WTC11 (cell line): ENCODE data around the gene CDC20. TPM values are rescaled to one million over a fixed set of nuclear protein-coding genes. Genes with fewer than 3 reads are reported as not detected.

Experiments used
- ATAC-seq: fragments of 200-7000 bp; cut with Tn5 transposase; 2 replicates; pipeline ENCODE4 v1.10.0; 2021; ENCODE audit warnings: mild to moderate bottlenecking, moderate library complexity
- CTCF ChIA-PET: fragments of 300-600 bp; sonication (Branson Sonifier 250); formaldehyde crosslinking; loops from one replicate; lab custom pipeline; 2021; ENCODE audit warnings: antibody characterized with exemption; lab: Charles Lee
- POLR2A ChIA-PET: fragments of 350-600 bp; sonication (Branson Sonifier 250); formaldehyde crosslinking; loops from one replicate; lab custom pipeline; 2021; ENCODE audit warnings: antibody characterized with exemption; lab: Charles Lee
- DNase-seq: peaks from one replicate; pipeline ENCODE4 v3.0.0; 2021; ENCODE audit warnings: low spot score
- H3K27ac Mint-ChIP-seq: 2 replicates; pipeline ENCODE4 v1.8.0; 2021; ENCODE audit warnings: mixed read lengths
- H3K27me3 Mint-ChIP-seq: 2 replicates; pipeline ENCODE4 v1.8.0; 2021; ENCODE audit warnings: low read depth, mild to moderate bottlenecking, moderate library complexity, mixed read lengths
- H3K36me3 Mint-ChIP-seq: 2 replicates; pipeline ENCODE4 v1.8.0; 2021; ENCODE audit warnings: mixed read lengths
- H3K4me1 Mint-ChIP-seq: 2 replicates; pipeline ENCODE4 v1.8.0; 2022; ENCODE audit warnings: mixed read lengths
- H3K4me3 Mint-ChIP-seq: 2 replicates; pipeline ENCODE4 v1.8.0; 2021; ENCODE audit warnings: mild to moderate bottlenecking, moderate library complexity, mixed read lengths
- H3K9me3 Mint-ChIP-seq: 2 replicates; pipeline ENCODE4 v1.8.0; 2021; ENCODE audit warnings: mixed read lengths
- CREM ChIP-seq: sonication (generic); formaldehyde crosslinking; IDR thresholded peaks from 2 replicates; pipeline ENCODE4 v1.8.1; 2022; ENCODE audit warnings: mild to moderate bottlenecking, missing genetic modification reagents, moderate library complexity
- CTCF ChIP-seq: fragments of 200-600 bp; IDR thresholded peaks from 2 replicates; pipeline ENCODE4 v1.8.0; 2022; ENCODE audit warnings: antibody characterized with exemption
- E2F4 ChIP-seq: sonication (generic); formaldehyde crosslinking; IDR thresholded peaks from 2 replicates; pipeline ENCODE4 v1.8.1; 2022; ENCODE audit warnings: low read depth, mild to moderate bottlenecking, moderate library complexity, missing genetic modification reagents, borderline replicate concordance
- ESRRA ChIP-seq: sonication (generic); formaldehyde crosslinking; IDR thresholded peaks from 2 replicates; pipeline ENCODE4 v1.8.1; 2022; ENCODE audit warnings: mild to moderate bottlenecking, missing genetic modification reagents, borderline replicate concordance
- ETV6 ChIP-seq: sonication (generic); formaldehyde crosslinking; IDR thresholded peaks from 2 replicates; pipeline ENCODE4 v1.8.1; 2022; ENCODE audit warnings: mild to moderate bottlenecking, missing genetic modification reagents
- FOXK1 ChIP-seq: sonication (generic); formaldehyde crosslinking; IDR thresholded peaks from 2 replicates; pipeline ENCODE4 v1.8.0; 2022; ENCODE audit warnings: mild to moderate bottlenecking, moderate library complexity, missing genetic modification reagents
- GTF2I ChIP-seq: fragments of 250-450 bp; sonication (Bioruptor Pico); conservative IDR thresholded peaks from 2 replicates; pipeline ENCODE4 v1.4.0; 2021; ENCODE audit warnings: mild to moderate bottlenecking
- HMGA2 ChIP-seq: fragments of 250-450 bp; sonication (Bioruptor Pico); IDR thresholded peaks from 2 replicates; pipeline ENCODE4 v1.4.0; 2021; ENCODE audit warnings: mild to moderate bottlenecking, moderate library complexity
- NR3C1 ChIP-seq: sonication (generic); formaldehyde crosslinking; conservative IDR thresholded peaks from 2 replicates; pipeline ENCODE4 v1.8.1; 2023; ENCODE audit warnings: low read depth, mild to moderate bottlenecking, missing genetic modification reagents
- OVOL2 ChIP-seq: fragments of 250-450 bp; sonication (Bioruptor Pico); IDR thresholded peaks from 2 replicates; pipeline ENCODE4 v1.9.0; 2021; ENCODE audit warnings: mild to moderate bottlenecking, borderline replicate concordance
- PRRX2 ChIP-seq: fragments of 250-450 bp; sonication (Bioruptor Pico); IDR thresholded peaks from 2 replicates; pipeline ENCODE4 v1.8.0; 2021; ENCODE audit warnings: mild to moderate bottlenecking
- RELA ChIP-seq: sonication (generic); formaldehyde crosslinking; IDR thresholded peaks from 2 replicates; pipeline ENCODE4 v1.8.1; 2022; ENCODE audit warnings: missing genetic modification reagents, mild to moderate bottlenecking, borderline replicate concordance
- TEAD4 ChIP-seq: sonication (generic); formaldehyde crosslinking; IDR thresholded peaks from 2 replicates; pipeline ENCODE4 v1.8.0; 2022; ENCODE audit warnings: mild to moderate bottlenecking, missing genetic modification reagents
- ZNF232 ChIP-seq: sonication (generic); formaldehyde crosslinking; IDR thresholded peaks from 2 replicates; pipeline ENCODE4 v1.8.0; 2022; ENCODE audit warnings: mild to moderate bottlenecking, missing genetic modification reagents
- ZNF416 ChIP-seq: fragments of 250-450 bp; sonication (Bioruptor Pico); IDR thresholded peaks from 2 replicates; pipeline ENCODE4 v1.9.0; 2021; ENCODE audit warnings: mild to moderate bottlenecking, inconsistent platforms
- ZNF423 ChIP-seq: fragments of 250-450 bp; sonication (Bioruptor Pico); IDR thresholded peaks from 2 replicates; pipeline ENCODE4 v2.1.2; 2022; ENCODE audit warnings: mild to moderate bottlenecking, moderate library complexity
- ZNF512 ChIP-seq: sonication (generic); formaldehyde crosslinking; IDR thresholded peaks from 2 replicates; pipeline ENCODE4 v1.8.1; 2022; ENCODE audit warnings: missing genetic modification reagents, borderline replicate concordance
- ZNF532 ChIP-seq: fragments of 250-450 bp; sonication (Bioruptor Pico); IDR thresholded peaks from 2 replicates; pipeline ENCODE4 v1.9.0; 2021; ENCODE audit warnings: mild to moderate bottlenecking, borderline replicate concordance
- total RNA-seq: library from RNA; stranded (reverse); gene quantifications from 3 replicates; pipeline ENCODE4 v1.2.3, GENCODE V29; 2021
- TF ChIP-seq, protein P1 (sequence below): sonication (generic); formaldehyde crosslinking; IDR thresholded peaks from 2 replicates; pipeline ENCODE4 v1.8.1; 2023; ENCODE audit warnings: mild to moderate bottlenecking, missing genetic modification reagents

Gene CDC20
- total RNA-seq, 1 experiment from 2014 or later: 280 TPM

- TF ChIP-seq OVOL2: no peak
- TF ChIP-seq ESRRA (CRISPR knock-in tag): no peak
- no peak for TF ChIP-seq CREM (CRISPR knock-in tag)
- TF ChIP-seq NR3C1: no peak
- TF ChIP-seq ETV6 (CRISPR knock-in tag): no peak
- no peak for TF ChIP-seq HMGA2 (CRISPR knock-in tag)
- TF ChIP-seq TEAD4: no peak
- TF ChIP-seq ZNF532: no peak
- TF ChIP-seq CTCF: no peak
- TF ChIP-seq, protein P1, sequence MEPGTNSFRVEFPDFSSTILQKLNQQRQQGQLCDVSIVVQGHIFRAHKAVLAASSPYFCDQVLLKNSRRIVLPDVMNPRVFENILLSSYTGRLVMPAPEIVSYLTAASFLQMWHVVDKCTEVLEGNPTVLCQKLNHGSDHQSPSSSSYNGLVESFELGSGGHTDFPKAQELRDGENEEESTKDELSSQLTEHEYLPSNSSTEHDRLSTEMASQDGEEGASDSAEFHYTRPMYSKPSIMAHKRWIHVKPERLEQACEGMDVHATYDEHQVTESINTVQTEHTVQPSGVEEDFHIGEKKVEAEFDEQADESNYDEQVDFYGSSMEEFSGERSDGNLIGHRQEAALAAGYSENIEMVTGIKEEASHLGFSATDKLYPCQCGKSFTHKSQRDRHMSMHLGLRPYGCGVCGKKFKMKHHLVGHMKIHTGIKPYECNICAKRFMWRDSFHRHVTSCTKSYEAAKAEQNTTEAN (CRISPR knock-in tag): no peak
- TF ChIP-seq ZNF423: no peak
- no peak for TF ChIP-seq ZNF512 (CRISPR knock-in tag)
- Mint-ChIP-seq H3K9me3 (no peaks in the 10 kb centered on the region), H3K4me3 (no peak overlapping the region), H3K27ac (no peak overlapping the region), H3K4me1 (peaks cover 6% of the 10 kb centered on the region), H3K27me3 (no peaks in the 10 kb centered on the region), H3K36me3 (no peaks in the 10 kb centered on the region)
- ATAC-seq: no peak
- POLR2A ChIA-PET: no interaction called here
- CTCF ChIA-PET: no interaction called here
- DNase-seq: no peak
Observed at GRCh38 chr1:43319288-43319687, 39.5 kb upstream of the CDC20 start.

GRCh38 chr1:43319766-43320165 is 39.0 kb upstream of the CDC20 start:
- CTCF ChIA-PET: no interaction called here

More at GRCh38 chr1:43319766-43320165, 39.0 kb upstream of the CDC20 start:
- Mint-ChIP-seq H3K9me3 (peaks cover 1% of the 10 kb centered on the region), H3K36me3 (no peaks in the 10 kb centered on the region), H3K27me3 (no peaks in the 10 kb centered on the region), H3K27ac (no peak overlapping the region), H3K4me3 (no peak overlapping the region), H3K4me1 (peaks cover 10% of the 10 kb centered on the region)
- DNase-seq (no peak), ATAC-seq (no peak)
- POLR2A ChIA-PET: no interaction called here
- TF ChIP-seq CREM (CRISPR knock-in tag) (no peak), E2F4 (CRISPR knock-in tag) (no peak), ZNF232 (no peak), PRRX2 (CRISPR knock-in tag) (no peak), FOXK1 (CRISPR knock-in tag) (no peak), ZNF416 (CRISPR knock-in tag) (no peak), RELA (CRISPR knock-in tag) (no peak), GTF2I (CRISPR knock-in tag) (no peak)
